Fibroblast of the conjunctiva (primary cell): ENCODE results near the gene EPHX1.
"Not testable (repeated sequence)": the region's sequence is repeated elsewhere in the genome, so short reads cannot be mapped to it uniquely, and the experiment has no call there.

Source experiments
- DNase-seq: peaks from one replicate; pipeline ENCODE4 v3.0.0-alpha.2; 2010; ENCODE audit warnings: low read depth

The EPHX1 gene

GRCh38 chr1:225777583-225778336 is 32.2 kb upstream of the EPHX1 start, which contains the start of gene SRP9:
Gene SRP9, plus strand, starts transcription at chr1:225777826. Its CDS starts 115 bp downstream, at chr1:225777941.
- peak; percentile 96 for DNase-seq

DNA sequence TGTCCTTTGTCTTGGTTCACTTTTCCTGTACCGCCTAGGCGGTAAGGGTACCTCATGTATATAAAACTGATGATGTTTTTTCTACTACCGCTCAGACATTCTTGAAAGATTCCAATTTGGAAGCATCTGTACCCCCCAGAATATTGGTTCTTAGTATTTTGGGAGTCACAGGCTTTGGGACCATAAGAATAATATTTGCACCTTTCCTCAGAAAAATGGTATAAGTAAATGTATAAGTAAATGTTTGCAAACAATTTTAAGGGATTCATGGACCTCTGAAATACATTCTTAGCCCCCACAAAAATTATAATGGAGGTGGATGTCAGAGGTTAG is 31.6 kb upstream of the EPHX1 start:
- no peak for DNase-seq

DNA sequence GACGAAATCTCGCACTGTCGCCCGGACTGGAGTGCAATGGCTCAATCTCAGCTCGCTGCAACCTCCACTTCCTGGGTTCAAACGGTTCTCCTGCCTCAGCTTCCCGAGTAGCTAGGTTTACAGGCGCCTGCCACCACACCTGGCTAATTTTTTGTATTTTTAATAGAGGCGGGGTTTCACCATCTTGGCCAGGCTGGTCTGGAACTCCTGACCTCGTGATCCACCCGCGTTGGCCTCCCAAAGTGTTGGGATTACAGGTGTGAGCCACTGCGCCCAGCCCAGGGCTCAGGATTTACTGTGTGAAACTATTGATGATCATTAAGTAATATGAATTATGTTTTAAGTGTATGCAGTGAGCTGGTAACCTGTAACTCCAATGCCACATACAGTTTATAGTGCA is 30.8 kb upstream of the EPHX1 start:
- not testable (repeated sequence) for DNase-seq

GRCh38 chr1:225780134-225780533 is 29.8 kb upstream of the EPHX1 start:
- no peak for DNase-seq

DNA sequence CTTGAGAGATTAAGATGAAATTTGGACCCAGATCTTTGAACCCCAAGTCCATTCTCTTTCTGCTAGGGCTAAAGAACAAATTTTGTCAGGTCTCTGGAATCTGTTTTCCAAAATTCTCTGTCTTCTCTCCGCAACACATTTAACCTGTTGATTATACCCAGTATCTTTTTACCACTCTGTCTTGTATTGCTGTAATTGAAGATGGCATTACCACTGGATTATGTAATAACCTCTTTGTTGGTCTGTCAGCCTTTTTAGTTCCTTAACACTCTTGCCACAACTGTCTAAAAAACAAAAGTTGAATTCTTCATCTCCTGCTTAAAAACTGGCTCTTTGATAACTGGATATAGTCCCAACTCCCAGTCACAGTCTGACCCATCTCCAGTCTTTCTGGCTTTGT is 29.3 kb upstream of the EPHX1 start:
- DNase-seq = no peak

GRCh38 chr1:225789142-225789541 is 20.8 kb upstream of the EPHX1 start:
- not testable (repeated sequence) for DNase-seq

DNA sequence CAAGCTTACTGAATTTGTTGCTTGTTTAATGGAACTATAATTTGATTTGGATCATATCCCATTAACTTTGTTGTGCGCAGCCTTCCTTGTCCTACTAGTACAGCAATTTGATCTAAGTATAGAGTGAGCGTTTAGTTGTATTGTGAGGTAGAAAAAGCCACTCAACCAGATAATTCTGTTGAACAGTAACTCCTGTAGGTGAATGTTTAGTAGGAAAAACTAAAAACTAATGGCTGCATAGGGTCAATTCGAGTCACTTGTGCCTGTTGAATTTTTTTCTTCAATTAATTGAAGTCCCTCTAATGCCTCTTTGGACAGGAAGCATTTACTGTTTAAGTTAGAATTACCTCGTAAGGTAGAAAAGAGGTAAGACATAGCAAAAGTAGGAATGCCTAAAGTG is 15.0 kb upstream of the EPHX1 start:
- no peak for DNase-seq

DNA sequence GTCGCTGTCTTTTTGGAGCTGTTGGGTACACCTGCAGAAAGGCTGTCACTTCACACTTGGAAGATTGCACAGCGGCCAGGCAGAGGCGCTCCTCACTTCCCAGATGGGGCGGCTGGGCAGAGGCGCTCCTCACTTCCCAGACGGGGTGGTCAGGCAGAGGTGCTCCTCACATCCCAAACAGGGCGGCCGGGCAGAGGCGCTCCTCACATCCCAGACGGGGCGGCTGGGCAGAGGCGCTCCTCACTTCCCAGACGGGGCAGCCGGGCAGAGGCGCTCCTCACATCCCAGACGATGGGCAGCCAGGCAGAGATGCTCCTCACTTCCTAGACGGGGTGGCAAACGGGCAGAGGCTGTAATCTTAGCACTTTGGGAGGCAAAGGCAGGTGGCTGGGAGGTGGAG is 13.8 kb upstream of the EPHX1 start:
- DNase-seq = not testable (repeated sequence)

DNA sequence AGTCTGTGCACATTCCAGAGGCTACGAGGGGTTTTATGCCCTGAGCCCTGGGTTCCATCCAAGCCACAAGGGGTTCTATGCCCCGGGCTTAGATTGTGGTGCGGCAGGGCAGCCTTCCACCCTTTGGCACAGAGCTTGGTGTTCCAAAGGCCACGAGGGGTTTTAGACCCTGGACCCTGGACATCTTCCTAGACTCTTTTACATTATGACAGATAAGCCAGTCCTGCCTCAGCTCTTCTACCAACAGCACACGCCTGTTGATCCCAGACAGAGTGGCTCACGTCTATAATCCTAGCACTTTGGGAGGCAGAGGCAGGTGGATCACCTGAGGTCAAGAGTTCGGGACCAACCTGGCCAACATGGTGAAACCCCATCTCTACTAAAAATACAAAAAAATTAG is 8.8 kb upstream of the EPHX1 start:
- DNase-seq = not testable (repeated sequence)

GRCh38 chr1:225806249-225806648 is 3.7 kb upstream of the EPHX1 start:
- no peak for DNase-seq

- not testable (repeated sequence) for DNase-seq
These were observed 3.2 kb upstream of the EPHX1 start for GRCh38 chr1:225806736-225807135.

- DNase-seq = no peak
These were observed 1.8 kb upstream of the EPHX1 start for GRCh38 chr1:225808136-225808535.

GRCh38 chr1:225810579-225811538 is 935 bp downstream of the EPHX1 start:
- not testable (repeated sequence) for DNase-seq

- DNase-seq = no peak
These were observed 1.9 kb downstream of the EPHX1 start for GRCh38 chr1:225811622-225812487.

DNA sequence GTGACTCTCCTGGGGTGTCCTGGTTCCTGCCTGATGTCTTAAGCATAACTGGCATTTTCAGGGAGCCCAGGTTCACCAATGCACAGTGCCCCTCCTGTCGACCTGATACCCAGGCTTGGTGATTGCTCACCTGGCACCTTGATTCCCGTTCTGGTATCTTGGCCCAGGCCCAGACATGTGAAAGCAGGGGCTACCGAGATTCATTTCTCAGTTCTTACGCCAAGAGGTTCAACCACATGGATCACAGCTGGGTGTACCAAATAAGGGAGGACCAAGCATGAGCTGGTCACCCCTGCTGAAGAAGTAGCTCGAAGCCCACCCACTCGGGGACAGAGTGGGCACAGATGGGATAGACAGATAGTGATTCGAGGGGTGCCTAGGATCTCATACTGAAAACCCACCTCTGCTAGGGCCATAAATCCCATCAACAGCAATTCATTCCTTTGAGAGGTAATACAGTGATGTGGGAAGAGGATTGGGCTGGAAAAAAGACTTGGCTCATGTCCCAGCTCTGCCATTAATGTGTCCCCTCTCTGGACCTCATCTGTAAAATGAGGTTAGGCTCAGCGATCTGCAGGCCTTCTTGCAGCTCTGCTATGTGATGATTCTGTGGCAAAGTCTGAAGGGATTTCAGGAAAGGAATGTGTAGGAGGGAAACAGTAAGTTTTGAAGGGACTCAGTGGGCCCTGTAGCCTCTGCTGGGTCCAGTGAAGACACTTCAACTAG is 2.7 kb downstream of the EPHX1 start:
- no peak for DNase-seq

DNA sequence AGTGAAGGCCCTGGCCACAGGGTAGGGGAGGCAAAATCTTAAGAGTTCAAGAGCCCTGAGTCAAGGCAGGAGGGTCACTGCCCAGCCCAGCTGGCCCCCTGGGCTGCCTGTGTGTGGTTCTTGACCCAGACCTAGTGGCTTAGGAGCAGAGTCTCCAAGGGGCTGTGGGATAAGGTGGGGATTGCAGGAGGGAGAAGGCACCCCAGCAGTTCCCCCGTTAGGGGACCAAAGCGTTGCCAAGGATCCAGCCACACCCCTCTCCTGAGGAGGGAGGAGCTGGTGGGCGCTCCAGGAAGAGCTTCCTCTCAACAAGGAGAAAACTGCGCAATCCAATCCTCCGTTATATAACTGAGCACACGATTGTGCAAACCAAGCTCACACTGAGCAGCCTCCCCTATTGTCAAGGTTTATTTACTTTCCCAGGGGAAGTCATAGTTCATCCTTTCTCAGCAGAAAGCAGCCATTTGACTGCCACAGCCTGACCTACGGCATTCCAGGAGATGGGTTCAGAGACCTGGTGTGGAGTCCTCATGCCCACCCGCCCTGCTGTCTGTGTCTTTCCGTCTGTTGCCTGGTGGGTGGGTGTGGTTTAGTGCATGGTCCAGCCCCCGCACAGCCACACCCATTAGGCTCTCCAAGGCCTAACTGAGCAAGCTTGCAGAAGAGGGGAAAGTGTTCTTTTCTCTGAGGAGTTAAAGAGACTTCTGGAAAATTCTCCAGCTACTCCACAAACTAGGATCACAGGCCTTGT is 3.5 kb downstream of the EPHX1 start:
- peak; percentile 33 for DNase-seq

- no peak for DNase-seq
These were observed 4.5 kb downstream of the EPHX1 start for GRCh38 chr1:225814381-225814780.

GRCh38 chr1:225815090-225815489 is 5.2 kb downstream of the EPHX1 start:
- DNase-seq = not testable (repeated sequence)

- no peak for DNase-seq
These were observed 5.7 kb downstream of the EPHX1 start for GRCh38 chr1:225815526-225816178.
